AG04450 (cell line): ENCODE results near the gene LIM2. TPM values are rescaled to one million over a fixed set of nuclear protein-coding genes. Genes with fewer than 3 reads are reported as not detected.

ENCODE experiments used
- CTCF ChIA-PET: fragments of 300-600, 350-600 bp; formaldehyde crosslinking; extraction: SDS; loops from one replicate; lab custom pipeline; 2022; ENCODE audit warnings: antibody characterized with exemption, inconsistent platforms; lab: Charles Lee
- POLR2A ChIA-PET: fragments of 350-600 bp; formaldehyde crosslinking; extraction: SDS; loops from one replicate; lab custom pipeline; 2021; ENCODE audit warnings: antibody characterized with exemption, inconsistent platforms; lab: Yijun Ruan, JAX
- DNase-seq: peaks from one replicate; pipeline ENCODE4 v3.0.0-alpha.2; 2011; ENCODE audit warnings: low read depth, low spot score
- H3K27ac ChIP-seq: one replicate; pipeline ENCODE4 v1.5.1; 2012; ENCODE audit warnings: low read depth, low read length, control low read depth
- H3K27me3 ChIP-seq: one replicate; pipeline ENCODE4 v1.6.0; 2012; ENCODE audit warnings: low read length; ENCODE audit not compliant: control insufficient read depth, insufficient read depth
- H3K4me3 ChIP-seq: 2 replicates; pipeline ENCODE4 v1.5.1; 2011; ENCODE audit warnings: mild to moderate bottlenecking, low read depth, low read length, control low read depth
- H3K9me3 ChIP-seq: 2 replicates; pipeline ENCODE4 v1.5.1; 2012; ENCODE audit warnings: low read length; ENCODE audit not compliant: control insufficient read depth, insufficient read depth
- polyA plus RNA-seq: library from polyadenylated mRNA; depleted of rRNA; stranded (reverse); fragments of >200 nt; gene quantifications from 2 replicates; pipeline ENCODE4 v1.2.3, GENCODE V29; 2011
- TF ChIP-seq, protein P1 (sequence below): IDR thresholded peaks from 2 replicates; pipeline ENCODE4 v1.5.1; 2011; ENCODE audit warnings: low read depth, low read length, control low read depth, inconsistent platforms

Gene LIM2
- polyA plus RNA-seq, 1 experiment, result not detected

DNA sequence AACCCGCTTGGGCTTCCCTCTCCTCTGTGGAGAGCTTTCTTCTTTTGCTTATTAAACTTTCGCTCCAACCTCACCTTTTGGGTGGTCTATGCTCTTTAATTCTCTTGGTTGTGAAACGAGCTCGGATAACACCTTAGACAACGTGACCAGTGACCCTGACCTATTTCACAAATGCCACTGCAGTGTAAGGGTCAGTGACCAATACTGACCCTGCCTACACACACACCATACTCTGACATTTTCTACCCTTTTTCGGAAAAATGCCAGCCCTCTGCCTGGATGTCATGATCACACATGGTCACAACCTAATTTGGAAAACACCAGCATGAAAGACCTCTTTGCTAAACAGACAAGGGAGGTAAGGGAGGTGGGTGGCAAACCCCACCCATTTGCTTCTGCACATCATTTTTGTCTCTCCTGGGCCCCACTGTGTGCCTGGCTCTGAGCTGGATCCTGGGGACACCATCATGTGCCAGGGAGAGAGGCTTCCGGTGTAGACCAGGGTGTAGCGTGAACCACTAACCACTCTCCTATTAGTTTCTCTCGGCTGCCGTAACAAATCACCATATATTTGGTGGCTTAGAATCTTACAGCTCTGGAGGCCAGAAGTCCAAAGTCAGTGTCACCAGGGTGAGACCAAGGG, 31.5 kb downstream of the LIM2 start:
- ChIA-PET CTCF (interaction anchor here (1.3 kb wide), 1 partner anchor 15 kb away, joined by 6 read pairs; no protein-coding TSS in a partner anchor), POLR2A (no interaction called here)
- TF ChIP-seq, protein P1, sequence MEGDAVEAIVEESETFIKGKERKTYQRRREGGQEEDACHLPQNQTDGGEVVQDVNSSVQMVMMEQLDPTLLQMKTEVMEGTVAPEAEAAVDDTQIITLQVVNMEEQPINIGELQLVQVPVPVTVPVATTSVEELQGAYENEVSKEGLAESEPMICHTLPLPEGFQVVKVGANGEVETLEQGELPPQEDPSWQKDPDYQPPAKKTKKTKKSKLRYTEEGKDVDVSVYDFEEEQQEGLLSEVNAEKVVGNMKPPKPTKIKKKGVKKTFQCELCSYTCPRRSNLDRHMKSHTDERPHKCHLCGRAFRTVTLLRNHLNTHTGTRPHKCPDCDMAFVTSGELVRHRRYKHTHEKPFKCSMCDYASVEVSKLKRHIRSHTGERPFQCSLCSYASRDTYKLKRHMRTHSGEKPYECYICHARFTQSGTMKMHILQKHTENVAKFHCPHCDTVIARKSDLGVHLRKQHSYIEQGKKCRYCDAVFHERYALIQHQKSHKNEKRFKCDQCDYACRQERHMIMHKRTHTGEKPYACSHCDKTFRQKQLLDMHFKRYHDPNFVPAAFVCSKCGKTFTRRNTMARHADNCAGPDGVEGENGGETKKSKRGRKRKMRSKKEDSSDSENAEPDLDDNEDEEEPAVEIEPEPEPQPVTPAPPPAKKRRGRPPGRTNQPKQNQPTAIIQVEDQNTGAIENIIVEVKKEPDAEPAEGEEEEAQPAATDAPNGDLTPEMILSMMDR, result no peak
- no peaks in the 10 kb centered on the region for H3K27me3 ChIP-seq
- H3K4me3 ChIP-seq, result no peak overlapping the region
- no peak overlapping the region for H3K27ac ChIP-seq
- peaks cover 2% of the 10 kb centered on the region; the same call in 1 of the 2 replicates for H3K9me3 ChIP-seq
- DNase-seq, result no peak

DNA sequence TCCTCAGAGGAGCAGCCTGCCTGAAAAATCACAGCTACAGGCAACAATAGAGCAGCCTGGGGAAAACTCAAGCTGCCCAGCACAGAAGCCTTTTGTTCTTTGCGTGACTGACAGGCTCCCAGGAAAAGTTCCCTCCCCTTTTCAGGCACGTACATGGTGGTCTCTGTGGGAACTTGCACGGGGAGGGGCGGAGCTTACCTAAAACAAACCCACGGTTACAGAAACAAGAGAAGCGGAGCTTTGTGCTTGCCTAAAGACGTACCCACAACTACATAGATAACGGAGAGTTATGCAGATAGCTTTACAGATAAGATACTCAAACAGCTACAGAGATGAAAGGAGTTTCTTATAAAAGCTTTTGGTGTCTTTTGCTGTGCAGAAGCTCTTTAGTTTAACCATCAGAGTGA, 33.0 kb downstream of the LIM2 start:
- H3K27me3 ChIP-seq, result no peaks in the 10 kb centered on the region
- no peak for DNase-seq
- H3K4me3 ChIP-seq, result no peak overlapping the region
- ChIA-PET CTCF (interaction anchor here (0.7 to 1.2 kb wide), 3 partner anchors 13 to 118 kb away, joined by 4 to 6 read pairs (median 4); no protein-coding TSS in a partner anchor), POLR2A (interaction anchor here (0.8 kb wide), 2 partner anchors 13 to 15 kb away, joined by 3 read pairs; no protein-coding TSS in a partner anchor)
- TF ChIP-seq, protein P1, result no peak
- peaks cover 5% of the 10 kb centered on the region; the same call in 1 of the 2 replicates for H3K9me3 ChIP-seq
- no peak overlapping the region for H3K27ac ChIP-seq

DNA sequence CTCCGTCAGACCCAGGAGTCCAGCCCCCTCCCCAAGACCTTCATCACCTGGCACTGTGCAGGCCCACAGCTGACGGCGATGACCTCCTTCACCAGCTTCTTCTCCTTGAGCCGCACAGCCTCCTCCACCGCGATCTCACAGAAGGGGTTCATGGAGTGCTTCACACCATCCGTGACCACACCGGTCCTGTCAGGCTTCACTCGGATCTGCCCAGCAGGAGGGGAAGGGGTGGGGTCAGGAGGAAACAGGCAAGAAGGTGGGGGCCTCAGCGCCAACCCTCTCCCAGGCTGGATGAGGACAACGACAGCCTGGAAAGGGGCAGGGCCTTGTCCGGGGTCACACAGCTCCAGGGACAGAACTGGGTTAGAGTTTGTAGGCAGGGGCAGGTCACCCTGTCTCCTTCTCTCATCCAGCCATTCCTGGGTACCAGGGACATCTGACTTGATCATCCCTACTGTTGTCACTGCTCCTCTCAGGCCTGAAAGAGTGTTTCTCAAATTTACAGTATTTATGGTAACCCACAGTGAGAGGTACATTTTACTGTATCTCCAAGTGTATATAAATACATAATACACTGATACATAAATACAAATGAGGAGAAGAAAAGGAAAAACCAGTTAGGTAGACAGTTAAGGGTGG, 33.6 kb downstream of the LIM2 start:
- ChIA-PET POLR2A (interaction anchor here (0.8 kb wide), 2 partner anchors 14 to 15 kb away, joined by 3 read pairs; no protein-coding TSS in a partner anchor), CTCF (interaction anchor here (0.7 to 1.2 kb wide), 3 partner anchors 13 to 118 kb away, joined by 4 to 6 read pairs (median 4); no protein-coding TSS in a partner anchor)
- H3K27me3 ChIP-seq, result no peaks in the 10 kb centered on the region
- H3K27ac ChIP-seq, result no peak overlapping the region
- DNase-seq, result no peak
- peaks cover 5% of the 10 kb centered on the region; the same call in 1 of the 2 replicates for H3K9me3 ChIP-seq
- no peak overlapping the region for H3K4me3 ChIP-seq
- TF ChIP-seq, protein P1, result no peak

DNA sequence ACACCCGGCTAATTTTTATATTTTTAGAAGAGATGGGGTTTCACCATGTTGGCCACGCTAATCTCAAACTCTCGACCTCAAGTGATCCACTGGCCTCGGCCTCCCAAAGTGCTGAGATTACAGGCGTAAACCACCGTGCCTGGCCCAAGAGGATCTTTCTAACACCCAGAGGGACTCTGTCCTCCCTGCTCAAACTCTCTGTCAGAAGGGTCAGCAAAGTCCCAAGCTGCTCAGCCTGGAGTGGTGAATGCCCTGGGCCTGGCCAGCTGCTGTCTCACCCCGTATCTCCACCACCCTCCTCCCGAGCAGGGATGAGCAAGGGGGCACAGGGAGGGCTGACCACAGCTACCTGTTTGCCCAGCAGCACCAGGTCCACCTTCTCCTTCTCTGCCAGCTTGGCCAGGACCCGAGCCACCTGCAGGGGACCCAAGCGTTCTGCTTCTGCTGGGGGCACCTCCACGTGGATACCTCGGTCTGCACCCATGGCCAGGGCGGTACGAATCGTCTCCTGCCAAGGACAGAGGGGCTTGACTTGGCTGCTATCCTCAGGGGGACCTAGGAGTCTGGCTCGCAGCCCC, 34.9 kb downstream of the LIM2 start:
- ChIA-PET POLR2A (no interaction called here), CTCF (no interaction called here)
- peaks cover 5% of the 10 kb centered on the region; the same call in 1 of the 2 replicates for H3K9me3 ChIP-seq
- no peak for DNase-seq
- no peak overlapping the region for H3K27ac ChIP-seq
- H3K4me3 ChIP-seq, result no peak overlapping the region
- no peaks in the 10 kb centered on the region for H3K27me3 ChIP-seq
- TF ChIP-seq, protein P1, result no peak
